Stomach (tissue), 9 donors: ENCODE data around the gene DLX2. TPM values are rescaled to one million over a fixed set of nuclear protein-coding genes. Genes with fewer than 3 reads are reported as not detected.

Experiments used
- DNase-seq, 2 donors: peaks; one replicate each; pipeline versions ENCODE4 v3.0.0 to v3.0.0-alpha.2; 2013 to 2019
- H3K27ac ChIP-seq, 5 donors: fragments of 200-600 bp in 4 of 5; sonication (generic) in 4 of 5; one replicate each; pipeline ENCODE4 v1.5.1; 2013 to 2019; ENCODE audit warnings: mild to moderate bottlenecking in 1 of 5, moderate library complexity in 1 of 5
- H3K27me3 ChIP-seq, 3 donors: fragments of 200-600 bp; sonication (generic); one replicate each; pipeline ENCODE4 v1.5.1; 2017 to 2019; ENCODE audit warnings: mixed run types in 1 of 3
- H3K36me3 ChIP-seq, 4 donors: fragments of 200-600 bp; sonication (generic); 1 replicate in 3 of 4; 2 replicates in 1 of 4; pipeline ENCODE4 v1.5.1; 2016 to 2019
- H3K4me1 ChIP-seq, 4 donors: fragments of 200-600 bp; sonication (generic); one replicate each; pipeline ENCODE4 v1.5.1; 2016 to 2019
- H3K4me3 ChIP-seq, 4 donors: fragments of 200-600 bp; sonication (generic) in 3 of 4; one replicate each; pipeline ENCODE4 v1.5.1; 2016 to 2019; ENCODE audit warnings: mild to moderate bottlenecking in 1 of 4
- H3K9me3 ChIP-seq, 4 donors: fragments of 200-600 bp; sonication (generic); one replicate each; pipeline ENCODE4 v1.5.1; 2016 to 2019
- CTCF ChIP-seq, 7 experiments: fragments of 450-650 bp in 4 of 7; fragments of 200-600 bp in 3 of 7; sonication (generic) in 3 of 7; IDR thresholded peaks; one replicate each; pipeline ENCODE4 v1.5.1; 2016 to 2019; ENCODE audit warnings: antibody characterized with exemption in 7 of 7, control low read depth in 2 of 7, mild to moderate bottlenecking in 1 of 7
- EP300 ChIP-seq: sonication (generic); formaldehyde crosslinking; IDR thresholded peaks from one replicate; pipeline ENCODE4 v1.6.1; 2017; ENCODE audit warnings: antibody characterized with exemption
- POLR2A ChIP-seq, 4 donors: fragments of 450-650 bp; IDR thresholded peaks; one replicate each; pipeline ENCODE4 v1.6.1; 2016; ENCODE audit warnings: antibody characterized with exemption in 4 of 4, control low read depth in 2 of 4, mild to moderate bottlenecking in 1 of 4, moderate library complexity in 1 of 4
- POLR2AphosphoS5 ChIP-seq, 3 donors: sonication (generic); formaldehyde crosslinking; IDR thresholded peaks; one replicate each; pipeline ENCODE4 v1.6.1; 2016; ENCODE audit warnings: antibody characterized with exemption in 3 of 3
- WGBS, 5 donors: extraction: QIAGEN DNeasy Blood & Tissue Kit in 3 of 5; methylation state at CpG; one replicate each; pipeline versions ENCODE4 v1.1.5 to v1.1.7; 2013 to 2018; 5-methylcytosine and 5-hydroxymethylcytosine counted together
- intact Hi-C: fragments of 100-400 bp; cut with DNase I; formaldehyde crosslinking; loops from one replicate; pipeline ENCODE4 v1.15.1; 2023; ENCODE audit warnings: low total_unique reads
- polyA plus RNA-seq, 3 donors: library from polyadenylated mRNA; stranded (reverse); fragments of 200-250 nt; gene quantifications; one replicate each; pipeline ENCODE4 v1.2.3, GENCODE V29; 2013
- total RNA-seq, 5 donors: library from RNA; depleted of rRNA; stranded (reverse); fragments of >200 nt; gene quantifications; one replicate each; pipeline versions ENCODE4 v1.1.0 to v1.2.3, GENCODE V29; 2014 to 2016
- donor health status: healthy with polysubstance abuse.
- donor health status: Bipolar disorder and iron deficiency.
- donor health status: healthy.

The DLX2 gene
- total and polyA plus RNA-seq, 8 donors = 0.03 TPM; not detected in 7

- WGBS, 5 donors = 4 to 10% (median 7%) methylated on average over 13 of the region's 13 CpGs
- Histone ChIP-seq H3K9me3 (no peaks in the 10 kb centered on the region), H3K27ac (no peak overlapping the region), H3K4me3 (peak overlapping the region in 3 of 4 donors; percentile 27 to 60 (median 41)), H3K27me3 (peaks cover 75 to 100% (median 100%) of the 10 kb centered on the region in 3 donors), H3K4me1 (peaks cover 74 to 93% (median 82%) of the 10 kb centered on the region in 4 donors), H3K36me3 (no peaks in the 10 kb centered on the region)
- no peak for DNase-seq
- TF ChIP-seq CTCF (IDR thresholded peaks at IDR 0.05) (no peak), POLR2AphosphoS5 (IDR thresholded peaks at IDR 0.05) (no peak), POLR2A (IDR thresholded peaks at IDR 0.05) (no peak), EP300 (no peak)
- intact Hi-C loops = loop anchor here (10.0 kb wide), 2 partner anchors 285 to 395 kb away; no protein-coding TSS in a partner anchor
These were observed 3.1 kb downstream of the DLX2 start for GRCh38 chr2:172099472-172100079.

DNA sequence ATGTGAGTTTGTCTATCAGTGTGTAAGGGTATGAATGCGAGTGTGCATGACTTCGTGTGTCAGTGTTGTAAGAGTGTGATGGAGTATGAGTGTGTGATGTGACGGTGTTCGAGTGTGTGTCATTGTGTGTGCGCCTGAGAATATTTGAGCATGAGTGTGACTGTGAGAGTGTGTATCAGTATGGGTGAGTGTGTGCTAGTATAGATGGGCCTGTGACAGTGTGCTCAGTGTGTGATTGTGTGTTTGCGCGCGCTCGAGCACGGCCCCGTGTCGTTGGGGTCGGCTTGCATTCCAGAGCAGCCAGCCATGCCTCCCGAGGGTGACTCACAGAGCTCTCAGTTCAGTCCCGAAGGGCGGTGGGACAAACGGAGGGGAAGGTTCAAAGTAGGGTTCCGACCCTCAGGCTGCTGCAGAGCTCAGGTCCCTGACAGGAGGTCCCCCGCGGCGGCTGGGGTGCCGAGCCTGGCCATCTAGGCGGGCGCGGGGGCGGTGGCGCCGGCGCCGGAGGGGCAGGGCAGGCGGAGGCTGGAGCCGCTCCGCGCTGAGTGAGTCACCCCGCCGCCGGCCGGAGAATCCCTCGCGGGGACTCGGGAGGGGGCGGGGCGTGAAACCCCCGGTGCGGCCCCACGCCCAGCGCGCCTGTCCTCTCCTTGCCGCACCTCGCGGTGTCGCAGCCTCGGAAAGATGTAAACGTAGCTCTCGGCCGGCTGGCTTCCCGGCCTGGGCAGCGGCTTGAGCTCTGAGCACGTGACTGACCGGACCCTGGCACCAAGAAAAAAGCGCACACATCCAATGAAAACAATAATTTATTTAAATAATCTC, 3.8 kb downstream of the DLX2 start:
- WGBS, 5 donors = 5 to 7% (median 6%) methylated on average over 46 to 61 of the region's 61 CpGs

DNA sequence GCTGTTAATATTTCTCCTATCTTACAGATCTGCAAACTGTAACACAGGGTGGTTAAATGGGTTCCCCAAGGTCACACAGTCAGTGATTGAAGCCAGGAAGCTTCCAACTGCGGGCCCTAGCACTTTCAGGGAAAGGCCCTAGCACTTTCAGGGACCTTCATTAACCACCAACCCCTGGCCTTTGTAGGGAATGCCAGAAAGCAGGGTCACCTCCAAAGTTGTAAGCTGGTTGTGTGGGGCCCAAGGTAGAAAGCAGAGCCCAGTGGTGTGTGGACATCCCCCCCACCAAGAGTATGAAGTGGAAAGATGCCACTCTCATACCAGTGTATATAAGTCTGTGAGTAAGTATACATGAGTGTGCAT, 4.4 kb downstream of the DLX2 start:
- Histone ChIP-seq H3K27ac (no peak overlapping the region), H3K4me3 (no peak overlapping the region), H3K27me3 (peaks cover 77 to 100% (median 100%) of the 10 kb centered on the region in 3 donors), H3K36me3 (no peaks in the 10 kb centered on the region), H3K4me1 (peaks cover 76 to 95% (median 83%) of the 10 kb centered on the region in 4 donors), H3K9me3 (no peaks in the 10 kb centered on the region)
- intact Hi-C loops = no loop called here
- WGBS, 5 donors = 41 to 71% (median 60%) methylated on average over 1 of the region's 1 CpG
- DNase-seq = no peak
- TF ChIP-seq EP300 (no peak), CTCF (IDR thresholded peaks at IDR 0.05) (no peak), POLR2A (IDR thresholded peaks at IDR 0.05) (no peak), POLR2AphosphoS5 (IDR thresholded peaks at IDR 0.05) (no peak)

More for the DNA sequence above, 3.8 kb downstream of the DLX2 start:
- Histone ChIP-seq H3K4me3 (peak overlapping the region; percentile 13 to 50 (median 34)), H3K27me3 (peaks cover 77 to 100% (median 100%) of the 10 kb centered on the region in 3 donors), H3K9me3 (no peaks in the 10 kb centered on the region), H3K4me1 (peaks cover 78 to 100% (median 88%) of the 10 kb centered on the region in 4 donors), H3K36me3 (no peaks in the 10 kb centered on the region), H3K27ac (no peak overlapping the region)
- intact Hi-C loops = no loop called here
- peak in 1 of 2 donors; percentile 79 for DNase-seq
- TF ChIP-seq EP300 (no peak), POLR2AphosphoS5 (IDR thresholded peaks at IDR 0.05) (peak in 2 of 3 donors; percentile 1 to 3), CTCF (IDR thresholded peaks at IDR 0.05) (no peak), POLR2A (IDR thresholded peaks at IDR 0.05) (no peak)

DNA sequence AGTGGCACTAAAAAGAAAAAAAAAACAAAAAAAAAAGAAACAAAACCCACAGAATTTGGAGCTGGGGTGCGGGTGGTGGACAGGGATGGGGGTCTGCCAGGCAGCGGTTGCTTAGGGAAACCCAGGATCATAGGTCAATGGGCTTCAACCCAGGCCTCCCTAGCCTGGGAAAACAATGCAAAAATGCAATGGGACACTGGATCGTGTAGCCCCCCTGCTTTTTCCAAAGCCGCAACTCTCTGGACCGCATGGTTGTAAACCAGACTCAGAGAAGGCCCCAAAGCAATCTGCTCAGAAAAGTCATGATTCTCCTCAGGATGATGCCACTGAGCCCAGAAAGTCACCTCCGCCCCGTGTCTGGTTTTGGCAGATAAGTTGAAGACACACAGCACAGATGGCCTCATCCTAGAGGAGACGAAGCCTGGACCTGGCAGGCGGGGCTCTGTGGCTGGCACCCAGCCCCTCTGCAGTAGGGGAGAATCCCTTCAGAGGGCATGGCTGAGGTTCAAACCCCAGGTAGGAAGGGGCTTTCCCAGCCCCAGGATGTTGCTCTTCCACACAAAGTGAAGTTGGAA, 5.1 kb downstream of the DLX2 start:
- WGBS, 5 donors = 23 to 41% (median 31%) methylated on average over 6 to 9 of the region's 9 CpGs
- TF ChIP-seq CTCF (IDR thresholded peaks at IDR 0.05) = no peak
- TF ChIP-seq EP300 = no peak
- Histone ChIP-seq H3K27ac (no peak overlapping the region), H3K27me3 (peaks cover 81 to 100% (median 100%) of the 10 kb centered on the region in 3 donors), H3K4me1 (peaks cover 70 to 89% (median 77%) of the 10 kb centered on the region in 4 donors), H3K4me3 (no peak overlapping the region), H3K36me3 (no peaks in the 10 kb centered on the region), H3K9me3 (no peaks in the 10 kb centered on the region)
- intact Hi-C loops = no loop called here
- peak in 1 of 2 donors; percentile 21 for DNase-seq
